Activated CD4-positive, alpha-beta T cell treated with anti-CD3 and anti-CD28 coated beads for 4 hours (primary cell): ENCODE results near the gene LBX1.
"Not testable (repeated sequence)": the region's sequence is repeated elsewhere in the genome, so short reads cannot be mapped to it uniquely, and the experiment has no call there.

Source experiments
- DNase-seq, 2 donors: peaks; one replicate each; pipeline ENCODE4 v3.0.0-alpha.2; 2020

Gene LBX1

GRCh38 chr10:101202667-101203066, 26.6 kb downstream of the LBX1 start:
- DNase-seq = not testable (repeated sequence)

GRCh38 chr10:101198326-101198977, 30.8 kb downstream of the LBX1 start:
- DNase-seq = not testable (repeated sequence)

- no peak for DNase-seq
Measured at GRCh38 chr10:101195921-101196320, 33.3 kb downstream of the LBX1 start.

- DNase-seq = no peak
Measured at GRCh38 chr10:101189461-101190401, 39.5 kb downstream of the LBX1 start.

GRCh38 chr10:101188942-101189341, 40.3 kb downstream of the LBX1 start:
- no peak for DNase-seq

- DNase-seq = no peak
Measured at GRCh38 chr10:101183458-101184183, 45.6 kb downstream of the LBX1 start.

GRCh38 chr10:101182936-101183335, 46.3 kb downstream of the LBX1 start:
- no peak for DNase-seq
